ENCODE results near the gene KLHL11.
"Not testable (repeated sequence)": the region's sequence is repeated elsewhere in the genome, so short reads cannot be mapped to it uniquely, and the experiment has no call there.

Gene KLHL11

GRCh38 chr17:41888332-41888965 is 23.2 kb upstream of the KLHL11 start:
- DNase-seq (ENCODE audit: low spot score) (no peak), FAIRE-seq (no peak)

- DNase-seq (ENCODE audit: low spot score) (no peak), FAIRE-seq (no peak)
These were observed 20.5 kb upstream of the KLHL11 start for GRCh38 chr17:41885733-41886132.

GRCh38 chr17:41882756-41883155 is 17.5 kb upstream of the KLHL11 start:
- DNase-seq (ENCODE audit: low spot score) (no peak), FAIRE-seq (no peak)

GRCh38 chr17:41880130-41880529 is 14.9 kb upstream of the KLHL11 start:
- FAIRE-seq: no peak
- no peak for DNase-seq (ENCODE audit: low spot score)

GRCh38 chr17:41874293-41874670 is 9.1 kb upstream of the KLHL11 start:
- FAIRE-seq; DNase-seq (ENCODE audit: low spot score): not testable (repeated sequence)

GRCh38 chr17:41873559-41874292 is 8.5 kb upstream of the KLHL11 start:
- FAIRE-seq: no peak
- DNase-seq (ENCODE audit: low spot score): no peak

GRCh38 chr17:41871789-41872188 is 6.6 kb upstream of the KLHL11 start:
- FAIRE-seq: no peak
- no peak for DNase-seq (ENCODE audit: low spot score)

- FAIRE-seq: no peak
- no peak for DNase-seq (ENCODE audit: low spot score)
These were observed 5.4 kb upstream of the KLHL11 start for GRCh38 chr17:41870627-41871026.

GRCh38 chr17:41870097-41870496 is 4.9 kb upstream of the KLHL11 start:
- FAIRE-seq: no peak
- DNase-seq (ENCODE audit: low spot score): no peak

GRCh38 chr17:41869426-41869825 is 4.2 kb upstream of the KLHL11 start:
- no peak for FAIRE-seq
- no peak for DNase-seq (ENCODE audit: low spot score)

GRCh38 chr17:41868568-41868967 is 3.3 kb upstream of the KLHL11 start:
- no peak for FAIRE-seq

GRCh38 chr17:41865596-41865893 is 322 bp upstream of the KLHL11 start:
- no peak for DNase-seq (ENCODE audit: low spot score)
- no peak for FAIRE-seq

More at GRCh38 chr17:41868568-41868967, 3.3 kb upstream of the KLHL11 start:
- no peak for DNase-seq (ENCODE audit: low spot score)

- FAIRE-seq (no peak), DNase-seq (ENCODE audit: low spot score) (no peak)
These were observed 756 bp downstream of the KLHL11 start for GRCh38 chr17:41864498-41864835.

GRCh38 chr17:41863074-41863848 is 2.0 kb downstream of the KLHL11 start:
- no peak for FAIRE-seq
- DNase-seq (ENCODE audit: low spot score): no peak

GRCh38 chr17:41860254-41860931 is 4.8 kb downstream of the KLHL11 start:
- DNase-seq (ENCODE audit: low spot score) (no peak), FAIRE-seq (no peak)

GRCh38 chr17:41851382-41851781 is 13.8 kb downstream of the KLHL11 start:
- FAIRE-seq; DNase-seq (ENCODE audit: low spot score): not testable (repeated sequence)

GRCh38 chr17:41849251-41849990 is 15.8 kb downstream of the KLHL11 start:
- no peak for FAIRE-seq

GRCh38 chr17:41848788-41849187 is 16.4 kb downstream of the KLHL11 start:
- no peak for FAIRE-seq
- DNase-seq (ENCODE audit: low spot score): no peak

More at GRCh38 chr17:41849251-41849990, 15.8 kb downstream of the KLHL11 start:
- DNase-seq (ENCODE audit: low spot score): no peak

- FAIRE-seq (no peak), DNase-seq (ENCODE audit: low spot score) (no peak)
These were observed 20.3 kb downstream of the KLHL11 start for GRCh38 chr17:41844971-41845370.

- not testable (repeated sequence) for DNase-seq (ENCODE audit: low spot score); FAIRE-seq
These were observed 24.4 kb downstream of the KLHL11 start for GRCh38 chr17:41840781-41841180.

GRCh38 chr17:41839448-41839847 is 25.8 kb downstream of the KLHL11 start:
- not testable (repeated sequence) for DNase-seq (ENCODE audit: low spot score); FAIRE-seq

Measured in RCC 7860 (cell line).